ENCODE measurements around the gene CREB3L4.

GRCh38 chr1:153928245-153928644 lies 39.5 kb upstream of the CREB3L4 start:
- TF ChIP-seq POLR2AphosphoS5 (IDR thresholded peaks at IDR 0.05; ENCODE audit: insufficient read depth in 1 of 2, low read depth in 1 of 2) (no peak), CTCF (IDR thresholded peaks at IDR 0.05) (no peak), POLR2A (IDR thresholded peaks at IDR 0.05) (no peak)
